ENCODE results near the gene NCBP3.

Gene NCBP3

GRCh38 chr17:3817851-3818605, 28.0 kb downstream of the NCBP3 start:
- no peaks in the 10 kb centered on the region for H3K9me3 ChIP-seq (replicated peaks in 1 of 2; ENCODE audit: control insufficient read depth in 2 of 2, insufficient read depth in 1 of 2, low read depth in 1 of 2, low read length in 2 of 2)
- no peak overlapping the region for H2BK12ac ChIP-seq (ENCODE audit: low read length)
- H3K27me3 ChIP-seq (ENCODE audit: control insufficient read depth in 3 of 3, insufficient read depth in 3 of 3, low read depth in 1 of 3, low read length in 3 of 3): no peaks in the 10 kb centered on the region
- no peak overlapping the region for H2AK5ac ChIP-seq (ENCODE audit: low read depth, low read length)
- H3K36me3 ChIP-seq (replicated peaks in 1 of 2; ENCODE audit: control insufficient read depth in 2 of 2, insufficient read depth in 2 of 2, low read length in 2 of 2): peaks cover 33 to 95% of the 10 kb centered on the region in 2 donors
- no peak overlapping the region for H3K14ac ChIP-seq (ENCODE audit: low read length)
- H2BK120ac ChIP-seq (ENCODE audit: low read depth, low read length): no peak overlapping the region
- H3K4ac ChIP-seq (ENCODE audit: low read length): no peak overlapping the region
- H4K91ac ChIP-seq (ENCODE audit: low read depth, low read length, poor library complexity): no peak overlapping the region
- no peaks in the 10 kb centered on the region for H3K79me1 ChIP-seq (ENCODE audit: low read depth, low read length)
- no peak overlapping the region for H2AFZ ChIP-seq (ENCODE audit: low read length)
- no peak overlapping the region for H3K23ac ChIP-seq (ENCODE audit: low read depth, low read length, poor library complexity)
- no peaks in the 10 kb centered on the region for H3K4me1 ChIP-seq (ENCODE audit: control insufficient read depth in 2 of 2, insufficient read depth in 1 of 2, low read depth in 1 of 2, low read length in 2 of 2)
- DNase-seq (ENCODE audit: low spot score): no peak
- H3K18ac ChIP-seq (ENCODE audit: low read length): no peak overlapping the region
- H3K4me2 ChIP-seq (ENCODE audit: insufficient read depth, low read length, poor library complexity, severe bottlenecking): no peak overlapping the region
- H2BK15ac ChIP-seq (ENCODE audit: low read length): no peak overlapping the region
- H3K4me3 ChIP-seq (ENCODE audit: low read length in 2 of 2): no peak overlapping the region
- WGBS, 2 donors (ENCODE audit: extremely low coverage in 2 of 2, insufficient read length in 2 of 2, insufficient replicate concordance in 1 of 2): no CpG with 5 or more reads among the region's 12 CpGs
- no peak overlapping the region for H2BK5ac ChIP-seq (ENCODE audit: low read length)
- H3K9ac ChIP-seq (ENCODE audit: low read depth, low read length, poor library complexity): no peak overlapping the region
- H3K27ac ChIP-seq (replicated peaks; ENCODE audit: low read length): no peak overlapping the region
- no peak overlapping the region for H4K8ac ChIP-seq (ENCODE audit: low read depth, low read length)

DNA sequence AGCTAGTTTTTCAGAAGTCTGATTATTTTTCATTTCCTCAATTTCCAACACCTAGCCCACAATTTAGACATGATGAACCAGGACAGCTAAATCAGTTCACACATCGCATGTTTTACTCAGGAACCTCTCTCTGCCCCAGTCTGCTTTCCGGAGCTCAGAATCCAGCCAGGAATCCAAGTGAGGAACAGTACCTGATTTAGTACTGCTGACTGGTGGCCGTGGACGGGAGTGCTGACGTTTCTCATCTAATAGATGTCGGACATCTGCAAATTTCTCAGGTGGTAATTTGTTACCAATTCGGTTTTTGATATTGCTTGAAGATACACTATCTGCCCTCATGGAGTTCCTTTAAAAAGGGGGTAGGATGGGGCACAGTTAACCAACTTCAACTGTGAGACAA, 30.1 kb downstream of the NCBP3 start:
- Histone ChIP-seq H3K9me3 (replicated peaks in 1 of 2; ENCODE audit: control insufficient read depth in 2 of 2, insufficient read depth in 1 of 2, low read depth in 1 of 2, low read length in 2 of 2) (no peaks in the 10 kb centered on the region), H4K91ac (ENCODE audit: low read depth, low read length, poor library complexity) (no peak overlapping the region), H2AK5ac (ENCODE audit: low read depth, low read length) (no peak overlapping the region), H3K4me2 (ENCODE audit: insufficient read depth, low read length, poor library complexity, severe bottlenecking) (no peak overlapping the region), H3K36me3 (replicated peaks in 1 of 2; ENCODE audit: control insufficient read depth in 2 of 2, insufficient read depth in 2 of 2, low read length in 2 of 2) (peaks cover 38 to 97% of the 10 kb centered on the region in 2 donors), H3K18ac (ENCODE audit: low read length) (no peak overlapping the region), H4K8ac (ENCODE audit: low read depth, low read length) (no peak overlapping the region), H3K27ac (replicated peaks; ENCODE audit: low read length) (no peak overlapping the region), H2BK15ac (ENCODE audit: low read length) (no peak overlapping the region), H3K9ac (ENCODE audit: low read depth, low read length, poor library complexity) (no peak overlapping the region), H3K4me1 (ENCODE audit: control insufficient read depth in 2 of 2, insufficient read depth in 1 of 2, low read depth in 1 of 2, low read length in 2 of 2) (no peaks in the 10 kb centered on the region), H2AFZ (ENCODE audit: low read length) (no peak overlapping the region), H3K23ac (ENCODE audit: low read depth, low read length, poor library complexity) (no peak overlapping the region), H3K4ac (ENCODE audit: low read length) (no peak overlapping the region), H2BK120ac (ENCODE audit: low read depth, low read length) (no peak overlapping the region), H3K79me1 (ENCODE audit: low read depth, low read length) (no peaks in the 10 kb centered on the region), H3K27me3 (ENCODE audit: control insufficient read depth in 3 of 3, insufficient read depth in 3 of 3, low read depth in 1 of 3, low read length in 3 of 3) (no peaks in the 10 kb centered on the region), H3K4me3 (ENCODE audit: low read length in 2 of 2) (no peak overlapping the region), H3K14ac (ENCODE audit: low read length) (no peak overlapping the region), H2BK5ac (ENCODE audit: low read length) (no peak overlapping the region), H2BK12ac (ENCODE audit: low read length) (no peak overlapping the region)
- no peak for DNase-seq (ENCODE audit: low spot score)
- no CpG with 5 or more reads among the region's 7 CpGs for WGBS, 2 donors (ENCODE audit: extremely low coverage in 2 of 2, insufficient read length in 2 of 2, insufficient replicate concordance in 1 of 2)

- no peak for DNase-seq (ENCODE audit: low spot score)
- Histone ChIP-seq H3K14ac (ENCODE audit: low read length) (no peak overlapping the region), H2BK12ac (ENCODE audit: low read length) (no peak overlapping the region), H3K79me1 (ENCODE audit: low read depth, low read length) (no peaks in the 10 kb centered on the region), H3K36me3 (replicated peaks in 1 of 2; ENCODE audit: control insufficient read depth in 2 of 2, insufficient read depth in 2 of 2, low read length in 2 of 2) (peaks cover 42 to 97% of the 10 kb centered on the region in 2 donors), H3K9ac (ENCODE audit: low read depth, low read length, poor library complexity) (no peak overlapping the region), H2BK15ac (ENCODE audit: low read length) (no peak overlapping the region), H3K9me3 (replicated peaks in 1 of 2; ENCODE audit: control insufficient read depth in 2 of 2, insufficient read depth in 1 of 2, low read depth in 1 of 2, low read length in 2 of 2) (no peaks in the 10 kb centered on the region), H2AK5ac (ENCODE audit: low read depth, low read length) (no peak overlapping the region), H3K4me1 (ENCODE audit: control insufficient read depth in 2 of 2, insufficient read depth in 1 of 2, low read depth in 1 of 2, low read length in 2 of 2) (no peaks in the 10 kb centered on the region), H2BK5ac (ENCODE audit: low read length) (no peak overlapping the region), H3K27me3 (ENCODE audit: control insufficient read depth in 3 of 3, insufficient read depth in 3 of 3, low read depth in 1 of 3, low read length in 3 of 3) (no peaks in the 10 kb centered on the region), H3K18ac (ENCODE audit: low read length) (no peak overlapping the region), H2BK120ac (ENCODE audit: low read depth, low read length) (no peak overlapping the region), H3K23ac (ENCODE audit: low read depth, low read length, poor library complexity) (no peak overlapping the region), H3K27ac (replicated peaks; ENCODE audit: low read length) (no peak overlapping the region), H3K4me2 (ENCODE audit: insufficient read depth, low read length, poor library complexity, severe bottlenecking) (no peak overlapping the region), H4K91ac (ENCODE audit: low read depth, low read length, poor library complexity) (no peak overlapping the region), H3K4ac (ENCODE audit: low read length) (no peak overlapping the region), H2AFZ (ENCODE audit: low read length) (no peak overlapping the region), H4K8ac (ENCODE audit: low read depth, low read length) (no peak overlapping the region), H3K4me3 (ENCODE audit: low read length in 2 of 2) (no peak overlapping the region)
- WGBS, 2 donors (ENCODE audit: extremely low coverage in 2 of 2, insufficient read length in 2 of 2, insufficient replicate concordance in 1 of 2): no CpG with 5 or more reads among the region's 6 CpGs
Observed at GRCh38 chr17:3815122-3815521, 30.9 kb downstream of the NCBP3 start.

GRCh38 chr17:3814361-3814760, 31.7 kb downstream of the NCBP3 start:
- Histone ChIP-seq H2BK5ac (ENCODE audit: low read length) (no peak overlapping the region), H3K4me2 (ENCODE audit: insufficient read depth, low read length, poor library complexity, severe bottlenecking) (no peak overlapping the region), H3K4me1 (ENCODE audit: control insufficient read depth in 2 of 2, insufficient read depth in 1 of 2, low read depth in 1 of 2, low read length in 2 of 2) (no peaks in the 10 kb centered on the region), H2BK12ac (ENCODE audit: low read length) (no peak overlapping the region), H4K91ac (ENCODE audit: low read depth, low read length, poor library complexity) (no peak overlapping the region), H3K18ac (ENCODE audit: low read length) (no peak overlapping the region), H3K27me3 (ENCODE audit: control insufficient read depth in 3 of 3, insufficient read depth in 3 of 3, low read depth in 1 of 3, low read length in 3 of 3) (no peaks in the 10 kb centered on the region), H3K9ac (ENCODE audit: low read depth, low read length, poor library complexity) (no peak overlapping the region), H3K9me3 (replicated peaks in 1 of 2; ENCODE audit: control insufficient read depth in 2 of 2, insufficient read depth in 1 of 2, low read depth in 1 of 2, low read length in 2 of 2) (no peaks in the 10 kb centered on the region), H3K27ac (replicated peaks; ENCODE audit: low read length) (no peak overlapping the region), H2AFZ (ENCODE audit: low read length) (no peak overlapping the region), H3K79me1 (ENCODE audit: low read depth, low read length) (no peaks in the 10 kb centered on the region), H2BK15ac (ENCODE audit: low read length) (no peak overlapping the region), H3K4ac (ENCODE audit: low read length) (no peak overlapping the region), H3K4me3 (ENCODE audit: low read length in 2 of 2) (no peak overlapping the region), H3K14ac (ENCODE audit: low read length) (no peak overlapping the region), H3K36me3 (replicated peaks in 1 of 2; ENCODE audit: control insufficient read depth in 2 of 2, insufficient read depth in 2 of 2, low read length in 2 of 2) (peaks cover 45 to 97% of the 10 kb centered on the region in 2 donors), H2AK5ac (ENCODE audit: low read depth, low read length) (no peak overlapping the region), H2BK120ac (ENCODE audit: low read depth, low read length) (no peak overlapping the region), H3K23ac (ENCODE audit: low read depth, low read length, poor library complexity) (no peak overlapping the region), H4K8ac (ENCODE audit: low read depth, low read length) (no peak overlapping the region)
- no CpG with 5 or more reads among the region's 13 CpGs for WGBS, 2 donors (ENCODE audit: extremely low coverage in 2 of 2, insufficient read length in 2 of 2, insufficient replicate concordance in 1 of 2)
- DNase-seq (ENCODE audit: low spot score): no peak
